GM19238 (cell line): ENCODE results near the gene SNX6.
"Not testable (repeated sequence)": the region's sequence is repeated elsewhere in the genome, so short reads cannot be mapped to it uniquely, and the experiment has no call there.

ENCODE experiments used
- DNase-seq: peaks from one replicate; pipeline ENCODE4 v3.0.0; 2011; ENCODE audit warnings: low spot score; ENCODE audit not compliant: insufficient read length

Gene SNX6

GRCh38 chr14:34634360-34634771 is 4.4 kb upstream of the SNX6 start:
- not testable (repeated sequence) for DNase-seq

- DNase-seq, result no peak
Observed at GRCh38 chr14:34633742-34634141, 3.8 kb upstream of the SNX6 start.

DNA sequence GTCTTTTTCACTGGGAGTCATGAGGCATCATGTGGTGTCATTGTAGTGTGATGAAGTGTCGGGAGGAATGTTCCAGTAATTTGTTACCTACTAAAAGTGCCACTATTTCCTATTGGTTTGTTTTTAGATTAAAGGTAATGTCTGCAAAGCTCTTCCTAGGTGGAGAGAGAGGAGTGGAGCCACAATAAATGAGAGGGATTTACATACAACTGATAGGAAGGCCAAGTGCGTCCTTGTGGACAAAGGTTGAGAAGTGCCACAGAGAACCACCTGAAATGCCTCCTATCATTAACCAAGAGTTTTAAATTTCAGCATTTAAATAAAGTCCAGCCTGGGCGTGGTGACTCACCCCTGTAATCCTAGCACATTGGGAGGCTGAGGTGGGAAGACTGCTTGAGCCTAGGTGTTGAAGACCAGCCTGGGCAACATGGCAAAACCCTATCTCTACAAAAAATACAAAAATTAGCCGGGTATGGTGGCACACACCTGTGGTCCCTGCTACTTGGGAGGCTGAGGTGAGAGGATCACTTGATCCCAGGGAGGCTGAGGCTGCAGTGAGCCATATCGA is 2.5 kb upstream of the SNX6 start:
- no peak for DNase-seq

- no peak for DNase-seq
Observed at GRCh38 chr14:34629344-34629656, 648 bp downstream of the SNX6 start.

- DNase-seq, result no peak
Observed at GRCh38 chr14:34628681-34629135, 1.2 kb downstream of the SNX6 start.

GRCh38 chr14:34623506-34623905 is 6.4 kb downstream of the SNX6 start:
- DNase-seq, result no peak

DNA sequence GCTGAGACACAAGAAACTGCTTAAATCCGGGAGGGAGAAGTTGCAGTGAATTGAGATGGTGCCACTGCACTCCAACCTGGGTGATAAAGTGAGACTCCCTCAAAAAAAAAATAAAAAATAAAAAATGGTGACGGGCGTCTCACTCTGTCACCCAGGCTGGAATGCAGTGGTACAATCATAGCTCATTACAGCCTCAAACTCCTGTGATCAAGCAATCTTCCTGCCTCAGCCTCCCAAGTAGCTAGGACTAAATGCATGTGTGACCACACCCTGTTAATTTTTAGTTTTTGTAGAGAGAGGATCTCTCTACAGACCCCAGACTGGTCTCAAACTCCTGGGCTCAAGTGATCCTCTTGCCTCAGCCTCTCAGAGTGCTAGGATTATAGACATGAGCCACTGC is 9.1 kb downstream of the SNX6 start:
- no peak for DNase-seq

GRCh38 chr14:34620115-34620514 is 9.8 kb downstream of the SNX6 start:
- no peak for DNase-seq

DNA sequence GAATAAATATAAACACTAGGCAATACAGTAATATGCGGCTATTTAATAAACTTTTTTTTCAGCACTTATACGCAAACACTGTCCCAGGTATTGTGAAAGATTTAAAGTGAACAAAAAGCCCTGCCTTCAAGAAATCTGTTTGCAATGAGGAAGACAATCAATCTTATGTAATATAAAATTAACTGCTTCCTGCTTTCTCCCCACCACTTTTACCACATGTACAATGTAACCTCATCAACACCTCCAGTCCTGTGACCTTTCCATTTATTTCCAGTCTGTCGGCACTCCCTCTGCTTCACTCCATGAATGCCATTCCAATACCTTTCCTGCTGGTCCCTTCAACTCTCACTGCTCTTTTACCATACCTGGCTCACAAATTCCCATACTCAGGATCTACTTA is 10.5 kb downstream of the SNX6 start:
- no peak for DNase-seq

- no peak for DNase-seq
Observed at GRCh38 chr14:34616360-34616759, 13.6 kb downstream of the SNX6 start.

GRCh38 chr14:34615507-34615906 is 14.4 kb downstream of the SNX6 start:
- DNase-seq, result no peak

DNA sequence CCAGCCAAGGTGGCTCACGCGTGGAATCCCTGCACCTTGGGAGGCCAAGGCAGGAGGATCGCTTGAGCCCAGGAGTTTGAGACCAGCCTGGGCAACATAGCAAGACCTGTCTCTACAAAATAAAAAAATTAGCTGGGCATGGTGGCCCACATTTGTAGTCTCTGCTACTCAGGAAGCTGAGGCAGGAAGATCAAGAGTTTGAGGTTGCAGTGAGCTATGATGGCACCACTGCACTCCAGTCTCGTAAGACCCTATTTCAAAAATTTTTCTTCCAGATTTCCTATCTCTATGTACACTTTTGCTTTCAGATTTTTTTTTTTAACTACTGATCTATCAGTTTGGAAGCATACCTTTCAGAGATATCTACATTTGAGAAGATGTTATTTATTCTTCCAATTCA is 15.3 kb downstream of the SNX6 start:
- no peak for DNase-seq

GRCh38 chr14:34610101-34610500 is 19.8 kb downstream of the SNX6 start:
- no peak for DNase-seq

- no peak for DNase-seq
Observed at GRCh38 chr14:34605461-34605860, 24.5 kb downstream of the SNX6 start.

- DNase-seq, result no peak
Observed at GRCh38 chr14:34604995-34605394, 25.0 kb downstream of the SNX6 start.

DNA sequence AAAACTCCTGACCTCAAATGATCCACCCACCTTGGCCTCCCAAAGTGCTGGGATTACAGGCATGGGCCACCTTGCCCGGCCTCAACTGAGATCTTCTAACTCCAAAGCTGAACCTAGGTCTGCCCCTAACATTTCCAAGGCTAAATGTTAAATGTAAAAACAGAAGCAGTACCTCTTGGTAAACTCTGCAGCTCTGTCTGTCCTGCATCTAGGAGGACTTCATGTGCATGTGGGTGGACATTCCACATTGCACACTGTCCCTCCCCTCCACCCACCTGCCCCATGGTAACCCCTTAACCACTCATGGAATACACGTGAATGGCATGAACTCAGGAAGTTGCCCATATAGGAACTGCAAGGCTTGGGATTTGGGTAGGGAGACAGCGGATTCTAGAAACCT is 33.1 kb downstream of the SNX6 start:
- DNase-seq, result no peak

- no peak for DNase-seq
Observed at GRCh38 chr14:34593740-34594375, 36.1 kb downstream of the SNX6 start.

- DNase-seq, result no peak
Observed at GRCh38 chr14:34592623-34593022, 37.3 kb downstream of the SNX6 start.

DNA sequence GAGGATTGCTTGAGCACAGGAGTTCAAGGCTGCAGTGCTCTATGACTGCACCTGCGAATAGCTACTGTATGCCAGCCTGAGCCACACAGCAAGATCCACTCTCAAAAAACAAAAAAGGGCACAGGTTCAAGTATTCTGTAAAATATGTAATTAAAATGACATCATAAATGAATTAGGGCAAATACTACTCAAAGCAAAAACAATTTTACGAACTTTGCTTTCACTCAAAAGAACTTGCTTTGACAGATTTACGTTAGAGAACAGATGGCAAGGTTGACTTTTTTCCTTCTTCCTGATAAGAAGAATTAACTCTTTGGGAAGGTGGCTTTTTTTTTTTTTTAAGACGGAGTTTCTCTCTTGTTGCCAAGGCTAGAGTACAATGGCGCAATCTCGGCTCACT is 46.4 kb downstream of the SNX6 start:
- DNase-seq, result no peak

- no peak for DNase-seq
Observed at GRCh38 chr14:34582117-34582680, 47.7 kb downstream of the SNX6 start.

DNA sequence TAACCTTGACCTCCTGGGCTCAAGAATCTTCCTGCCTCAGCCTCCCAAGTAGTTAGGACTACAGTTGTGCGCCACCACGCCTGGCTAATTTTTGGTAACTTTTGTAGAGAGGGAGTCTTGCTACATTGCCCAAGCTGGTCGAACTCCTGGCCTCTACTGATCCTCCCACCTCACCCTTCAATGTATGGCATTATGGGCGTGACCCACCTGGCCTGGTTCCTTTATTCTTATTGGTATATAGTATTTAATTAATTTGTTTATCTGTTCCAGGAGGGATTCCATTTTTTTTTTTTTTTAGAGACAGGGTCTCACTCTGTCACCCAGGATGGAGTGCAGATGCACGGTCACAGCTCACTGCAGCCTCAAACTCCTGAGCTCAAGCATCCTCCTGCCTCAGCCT is 49.6 kb downstream of the SNX6 start:
- DNase-seq, result no peak

GRCh38 chr14:34571771-34572170 is 58.2 kb downstream of the SNX6 start:
- DNase-seq, result no peak

GRCh38 chr14:34569750-34570149 is 60.2 kb downstream of the SNX6 start:
- DNase-seq, result no peak
